Astrocyte (in vitro differentiated cells and primary cell): ENCODE measurements around the gene CACNA1B.
"Not testable (repeated sequence)": the region's sequence is repeated elsewhere in the genome, so short reads cannot be mapped to it uniquely, and the experiment has no call there.

Source experiments
- CTCF ChIP-seq: IDR thresholded peaks from 2 replicates; pipeline ENCODE4 v1.5.1; 2011; ENCODE audit warnings: low read depth, mild to moderate bottlenecking, inconsistent platforms, low read length, moderate library complexity; ENCODE audit not compliant: insufficient read depth
- EZH2 ChIP-seq: IDR thresholded peaks from 2 replicates; pipeline ENCODE4 v1.6.1; 2012; ENCODE audit warnings: mild to moderate bottlenecking, low read length, inconsistent platforms; ENCODE audit not compliant: insufficient read depth

GRCh38 chr9:138166793-138167192, 289.2 kb downstream of the CACNA1B start:
- not testable (repeated sequence) for TF ChIP-seq CTCF, EZH2
